ENCODE measurements around the gene PIEZO2.

Gene PIEZO2

GRCh38 chr18:10739152-10739551, 410.2 kb downstream of the PIEZO2 start:
- DNase-seq (ENCODE audit: low spot score): no peak

GRCh38 chr18:10736984-10737383, 412.4 kb downstream of the PIEZO2 start:
- no peak for DNase-seq (ENCODE audit: low spot score)

DNA sequence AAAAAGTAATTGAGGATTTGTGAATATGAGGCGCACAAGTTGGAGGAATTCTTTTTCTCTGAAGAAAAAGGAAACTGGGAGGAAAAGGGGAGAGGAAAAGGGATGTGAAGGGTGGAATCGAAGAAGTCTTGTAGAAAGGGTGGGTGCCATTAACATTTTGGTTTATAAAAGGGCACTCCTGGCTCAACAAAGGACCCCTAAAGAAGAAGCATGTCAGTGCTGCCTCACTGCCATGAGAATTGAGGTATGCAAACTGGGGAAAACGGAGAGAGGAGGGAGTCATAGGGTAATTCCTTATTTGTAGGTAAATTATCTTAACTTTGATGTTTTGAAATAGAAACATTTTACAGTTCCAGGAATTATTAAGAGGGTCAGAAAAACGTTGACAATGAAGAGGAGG, 416.4 kb downstream of the PIEZO2 start:
- DNase-seq (ENCODE audit: low spot score): no peak

- no peak for DNase-seq (ENCODE audit: low spot score)
Observed at GRCh38 chr18:10727477-10727876, 421.9 kb downstream of the PIEZO2 start.

DNA sequence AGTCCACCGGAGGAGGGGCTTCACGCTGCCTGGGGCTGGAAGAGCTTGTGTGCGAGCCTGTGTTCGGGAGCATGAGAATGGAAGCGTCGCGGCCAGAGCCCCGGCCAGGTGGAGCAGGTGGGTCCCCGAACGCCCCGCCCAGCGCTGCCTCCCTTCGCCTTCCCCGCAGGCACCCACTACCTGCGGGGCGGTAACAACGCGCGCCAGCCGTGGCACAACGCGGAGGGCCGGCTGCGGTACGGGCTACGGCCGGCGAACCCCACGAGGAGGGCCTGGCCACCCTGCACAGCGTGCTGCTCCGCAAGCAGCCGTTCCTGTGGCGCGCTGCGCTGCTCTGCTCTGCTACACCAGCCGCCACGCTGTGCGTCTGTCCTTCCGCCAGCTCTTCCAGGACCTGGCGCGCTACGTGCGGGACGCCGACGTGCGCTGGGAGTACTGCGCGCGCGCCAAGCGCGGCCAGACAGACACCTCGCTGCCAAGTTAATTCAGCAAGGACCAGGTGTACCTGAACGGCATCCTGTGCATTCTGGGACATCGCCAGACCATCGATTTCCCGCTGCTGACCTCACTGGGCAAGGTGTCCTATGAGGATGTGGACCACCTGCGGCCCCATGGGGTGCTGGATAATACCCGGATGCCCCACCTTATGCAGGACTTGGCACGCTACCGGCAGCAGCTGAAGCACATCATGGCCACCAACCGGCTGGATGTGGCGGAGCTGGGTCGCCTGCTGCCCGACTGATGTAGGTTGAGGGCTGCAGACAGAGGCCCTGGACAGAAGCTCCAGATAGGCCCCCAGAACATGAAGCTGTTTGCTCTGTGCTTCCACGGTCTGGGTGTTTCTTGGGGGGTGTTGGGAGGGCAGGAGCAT, 422.9 kb downstream of the PIEZO2 start:
- DNase-seq (ENCODE audit: low spot score): no peak

DNA sequence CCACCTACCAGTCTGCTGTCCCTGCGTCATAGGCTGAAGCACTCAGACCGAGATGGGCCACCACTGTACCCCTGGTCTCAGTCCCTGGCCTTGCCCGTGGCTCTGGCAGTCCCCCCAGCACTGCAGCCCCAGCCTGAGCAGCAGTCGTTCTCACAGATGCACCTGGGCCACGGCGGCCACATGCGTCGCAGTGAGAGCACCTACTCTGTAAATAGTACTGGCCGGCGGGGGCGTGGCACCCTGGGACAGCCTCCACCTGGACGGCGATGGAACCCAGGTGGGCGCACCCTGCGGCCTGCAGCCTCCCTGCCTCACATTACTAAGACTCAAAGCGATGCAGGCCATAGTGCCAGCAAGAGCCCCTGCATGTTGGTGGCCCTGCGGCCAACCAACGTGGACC, 424.7 kb downstream of the PIEZO2 start:
- no peak for DNase-seq (ENCODE audit: low spot score)

DNA sequence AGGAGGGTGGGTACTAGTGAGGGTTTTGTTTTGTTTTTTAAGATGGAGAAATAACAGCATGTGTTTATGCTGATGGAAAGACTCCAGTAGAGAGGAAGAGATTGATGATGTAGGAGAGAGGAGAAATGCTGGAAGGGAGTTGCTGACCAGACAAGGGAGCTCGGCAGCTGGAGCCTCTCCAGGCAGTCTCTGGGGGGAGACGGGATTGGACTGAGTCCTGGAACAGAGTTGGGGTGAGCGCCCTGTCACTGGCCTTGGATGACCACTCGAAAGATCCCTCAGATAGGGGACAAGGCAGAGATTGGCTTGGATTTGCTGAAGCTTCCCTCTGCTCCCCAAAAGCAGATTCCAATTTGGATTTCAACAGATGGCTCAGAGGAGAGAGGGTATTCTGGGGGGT, 425.9 kb downstream of the PIEZO2 start:
- no peak for DNase-seq (ENCODE audit: low spot score)

GRCh38 chr18:10718809-10719208, 430.6 kb downstream of the PIEZO2 start:
- DNase-seq (ENCODE audit: low spot score): no peak

DNA sequence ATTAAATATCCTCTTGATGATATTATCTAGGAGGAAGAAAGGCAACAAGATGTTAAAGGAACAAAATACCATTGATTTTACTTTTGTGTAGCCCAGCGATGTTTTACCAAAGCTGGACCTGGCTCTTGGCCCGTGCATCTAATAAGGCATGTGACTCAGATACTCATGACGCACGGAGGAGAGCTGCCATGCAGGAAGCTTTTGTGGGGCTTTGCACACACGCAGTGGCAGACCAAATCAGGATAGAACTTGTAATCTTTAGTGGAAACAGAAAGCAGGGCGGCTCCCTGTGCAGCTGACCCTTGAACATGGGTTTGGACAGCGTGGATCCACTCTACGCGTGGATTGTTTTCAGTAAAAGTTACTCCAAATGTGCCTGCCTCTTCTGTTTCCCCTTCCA, 433.6 kb downstream of the PIEZO2 start:
- no peak for DNase-seq (ENCODE audit: low spot score)

- no peak for DNase-seq (ENCODE audit: low spot score)
Observed at GRCh38 chr18:10713409-10713808, 436.0 kb downstream of the PIEZO2 start.

GRCh38 chr18:10707294-10707693, 442.1 kb downstream of the PIEZO2 start:
- DNase-seq (ENCODE audit: low spot score): no peak

GRCh38 chr18:10705786-10706185, 443.6 kb downstream of the PIEZO2 start:
- DNase-seq (ENCODE audit: low spot score): no peak

DNA sequence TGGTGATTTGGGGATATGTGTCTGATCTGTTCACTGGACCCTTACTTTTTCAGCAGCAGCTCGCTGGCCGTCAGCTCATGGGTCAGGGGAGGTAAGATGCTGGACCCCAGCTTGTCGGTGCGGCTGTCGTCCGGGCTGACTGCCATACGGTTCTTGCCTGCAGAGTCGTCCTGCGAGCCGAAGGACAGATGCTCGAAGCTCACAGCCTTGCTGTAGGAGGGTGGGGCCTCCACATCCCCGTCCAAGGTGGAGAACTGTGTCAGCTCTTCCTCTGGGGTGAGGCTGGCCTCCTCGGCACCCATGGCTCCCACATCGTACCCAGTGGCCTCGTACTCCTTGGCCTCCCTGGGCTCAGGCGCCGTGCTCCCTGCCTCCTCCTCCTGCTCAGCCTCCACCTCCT, 444.1 kb downstream of the PIEZO2 start:
- no peak for DNase-seq (ENCODE audit: low spot score)

- DNase-seq (ENCODE audit: low spot score): no peak
Observed at GRCh38 chr18:10702206-10702605, 447.2 kb downstream of the PIEZO2 start.

- DNase-seq (ENCODE audit: low spot score): no peak
Observed at GRCh38 chr18:10690366-10690765, 459.0 kb downstream of the PIEZO2 start.

DNA sequence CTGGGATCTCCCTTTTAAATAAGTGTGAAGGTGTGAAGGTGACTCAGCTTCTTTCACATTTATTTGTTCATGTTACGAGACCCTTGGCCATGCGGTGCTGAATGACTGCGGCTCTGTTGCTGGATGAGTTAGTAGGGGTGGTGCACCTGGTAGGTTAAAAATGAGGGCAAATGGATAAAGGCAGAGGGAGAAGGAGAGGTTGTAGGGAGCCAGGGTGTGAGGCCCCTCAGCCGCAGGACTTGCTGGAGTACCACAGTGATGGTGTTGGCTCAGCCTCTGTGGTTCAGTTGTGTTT, 459.4 kb downstream of the PIEZO2 start:
- no peak for DNase-seq (ENCODE audit: low spot score)

DNA sequence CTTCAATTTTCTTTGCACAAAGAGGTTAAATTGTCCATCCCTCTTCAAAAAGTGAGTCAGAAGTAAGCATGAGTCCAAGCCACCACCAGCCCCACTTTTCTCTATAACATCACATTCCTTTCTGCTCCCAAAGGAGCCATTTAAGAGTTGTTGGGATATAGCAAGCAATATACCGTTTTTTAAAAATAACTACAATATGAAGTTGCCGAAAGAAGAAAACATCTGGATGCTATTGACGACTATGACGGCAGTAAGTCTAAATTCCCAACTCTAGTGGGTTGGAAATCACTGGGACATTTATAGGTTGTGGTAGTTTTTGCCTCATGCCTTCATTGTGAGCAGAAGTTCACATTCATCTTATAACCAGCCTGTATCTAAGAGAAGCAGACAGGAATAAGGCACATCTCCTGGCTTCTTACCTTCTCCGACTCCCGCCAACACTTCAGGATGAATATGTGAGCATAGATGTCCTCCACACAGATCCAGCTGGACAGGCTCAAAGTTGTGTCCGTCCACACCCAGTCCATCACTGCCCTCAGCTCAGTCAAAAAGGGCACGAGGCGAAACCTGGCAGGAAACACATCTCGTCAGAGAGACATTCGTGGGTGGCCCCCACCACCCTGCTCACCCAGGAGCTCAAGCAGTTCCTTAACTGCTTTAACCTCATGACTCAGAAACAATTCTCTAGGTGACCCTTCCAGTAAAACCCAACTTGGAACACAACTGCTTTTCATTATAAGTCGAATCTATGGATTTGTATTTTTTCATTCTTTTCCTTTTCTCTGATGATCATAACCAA, 459.9 kb downstream of the PIEZO2 start:
- no peak for DNase-seq (ENCODE audit: low spot score)

DNA sequence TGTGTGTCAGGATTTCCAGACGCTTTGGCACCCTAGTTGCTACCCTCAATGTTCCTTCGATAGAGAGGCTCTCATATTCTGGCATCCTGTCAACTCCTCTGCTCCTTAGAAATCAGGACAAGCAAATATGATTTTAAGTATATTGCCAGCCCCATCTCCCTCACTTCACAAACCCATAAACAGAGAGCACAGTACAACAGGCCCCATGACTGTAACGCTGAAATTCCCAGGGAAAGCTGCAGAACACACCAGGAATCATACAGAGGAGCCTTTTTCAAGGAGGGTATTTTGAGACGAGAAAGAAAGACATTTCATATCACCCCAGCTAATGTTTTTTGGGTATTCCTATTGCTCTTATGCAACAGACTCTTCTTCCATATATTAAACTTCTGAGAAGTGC, 460.6 kb downstream of the PIEZO2 start:
- DNase-seq (ENCODE audit: low spot score): no peak

- no peak for DNase-seq (ENCODE audit: low spot score)
Observed at GRCh38 chr18:10687161-10687925, 462.0 kb downstream of the PIEZO2 start.

DNA sequence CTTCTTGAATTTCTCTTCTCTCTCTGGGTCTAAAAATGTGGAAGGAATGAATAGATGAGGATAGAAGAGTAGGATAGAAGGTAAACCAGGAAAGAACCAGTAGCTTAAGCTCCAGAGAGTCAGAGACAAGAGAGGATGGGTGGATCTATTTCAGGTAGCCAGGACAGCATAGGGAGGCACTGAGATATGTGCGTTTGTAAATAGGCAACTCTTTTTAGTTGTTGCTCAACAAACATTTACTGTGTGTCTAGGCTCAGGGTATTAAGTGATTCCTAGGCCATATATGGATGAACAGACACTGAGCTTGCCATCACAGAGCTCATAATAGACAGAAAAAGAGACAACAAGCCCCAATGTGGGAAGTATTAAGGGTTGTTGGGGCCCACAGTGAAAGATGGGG, 463.1 kb downstream of the PIEZO2 start:
- DNase-seq (ENCODE audit: low spot score): no peak

DNA sequence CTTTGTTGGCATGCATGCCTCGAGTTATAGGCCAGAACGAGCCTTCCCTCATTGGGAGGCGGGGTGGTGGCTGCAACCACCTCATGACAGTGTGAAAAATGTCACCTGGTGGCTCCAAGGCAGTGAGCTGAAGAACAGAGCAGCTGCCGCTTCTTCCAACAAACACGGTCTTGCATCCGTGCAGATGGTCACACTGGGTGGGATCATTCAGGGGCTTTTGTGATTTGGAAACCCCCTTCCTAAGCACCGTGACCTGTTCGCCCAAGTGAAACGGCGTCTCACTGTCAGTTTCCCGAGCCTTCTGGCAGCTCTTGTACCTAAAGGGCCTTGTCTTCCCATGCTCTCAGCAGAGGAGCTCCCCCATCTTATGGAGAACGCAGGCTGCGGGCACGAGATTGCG, 463.9 kb downstream of the PIEZO2 start:
- no peak for DNase-seq (ENCODE audit: low spot score)

DNA sequence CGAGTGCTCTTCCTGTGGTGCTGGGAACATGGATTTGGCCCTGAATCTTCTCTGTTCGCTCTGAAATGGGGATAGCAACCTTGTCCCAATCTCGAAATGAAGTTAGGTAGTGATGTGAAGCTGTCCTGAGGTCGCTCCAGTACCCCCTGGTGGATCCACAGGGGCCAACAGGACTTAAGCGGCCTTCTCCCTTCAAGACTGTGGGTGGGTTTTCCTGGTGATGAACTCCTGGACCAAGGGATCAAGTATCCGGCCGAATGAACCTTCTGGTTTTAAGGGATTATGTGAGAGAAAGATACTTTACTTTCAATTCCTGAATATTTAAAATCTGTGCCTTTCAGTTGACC, 467.0 kb downstream of the PIEZO2 start:
- DNase-seq (ENCODE audit: low spot score): no peak
